ENCODE measurements around the gene PLAC8L1. TPM values are rescaled to one million over a fixed set of nuclear protein-coding genes. Genes with fewer than 3 reads are reported as not detected.

PLAC8L1 gene
- total RNA-seq, 1 donor from 2014 or later, result 0.71 TPM

DNA sequence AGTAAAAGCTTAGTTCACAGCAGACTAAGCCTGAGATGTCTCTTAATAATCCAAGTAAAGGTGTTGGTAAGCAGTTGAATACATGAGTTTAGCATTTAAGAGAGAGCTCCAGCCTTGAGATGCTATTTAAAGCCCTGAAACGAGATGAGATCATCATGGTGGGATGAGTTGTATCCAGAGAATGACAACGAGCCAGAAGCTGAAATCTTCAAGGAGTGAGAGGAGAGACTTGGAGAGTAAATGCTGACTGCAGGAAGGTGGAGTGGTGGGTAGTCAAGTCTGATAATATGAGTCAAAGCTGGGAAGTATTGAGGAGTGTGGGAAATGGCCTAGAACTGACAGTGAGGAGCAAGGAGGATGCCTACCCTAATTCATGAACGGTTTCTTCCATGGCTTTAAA, 53.7 kb downstream of the PLAC8L1 start:
- H3K27ac Mint-ChIP-seq, result no peak overlapping the region
- intact Hi-C loops (cut with micrococcal nuclease), result loop anchor here (1.0 to 10.0 kb wide), 3 partner anchors 354 to 1847 kb away; no protein-coding TSS in a partner anchor
- no peak for DNase-seq (ENCODE audit: low spot score)
- H3K36me3 Mint-ChIP-seq (ENCODE audit: low read depth), result no peaks in the 10 kb centered on the region
- H3K9me3 Mint-ChIP-seq, result no peaks in the 10 kb centered on the region
- H3K4me3 Mint-ChIP-seq (ENCODE audit: low read depth), result no peak overlapping the region
- H3K27me3 Mint-ChIP-seq (ENCODE audit: low read depth), result peaks cover 13% of the 10 kb centered on the region
- no peaks in the 10 kb centered on the region for H3K4me1 Mint-ChIP-seq (ENCODE audit: low read depth)

DNA sequence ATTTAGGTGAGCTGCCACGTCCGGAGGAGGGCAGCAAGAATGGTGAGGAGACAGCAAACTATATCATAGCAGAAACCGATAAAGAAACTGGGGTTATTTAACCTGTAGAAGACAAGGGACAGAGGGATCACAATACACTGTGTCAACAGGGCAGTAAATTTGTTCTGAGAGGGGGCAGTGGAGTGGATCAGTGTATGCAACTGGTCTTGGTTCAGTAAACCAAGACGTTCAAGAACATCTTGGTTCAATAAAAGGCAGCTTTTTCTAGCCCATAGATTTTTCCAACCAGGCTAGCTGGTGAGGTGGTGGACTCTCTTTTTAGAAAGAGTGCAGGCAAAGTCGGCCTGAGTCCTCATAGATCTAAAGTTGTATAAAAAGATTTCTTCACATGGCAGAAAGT, 55.3 kb downstream of the PLAC8L1 start:
- intact Hi-C loops (cut with micrococcal nuclease), result loop anchor here (5.0 to 10.0 kb wide), 2 partner anchors 368 to 1845 kb away; no protein-coding TSS in a partner anchor
- H3K4me3 Mint-ChIP-seq (ENCODE audit: low read depth), result no peak overlapping the region

DNA sequence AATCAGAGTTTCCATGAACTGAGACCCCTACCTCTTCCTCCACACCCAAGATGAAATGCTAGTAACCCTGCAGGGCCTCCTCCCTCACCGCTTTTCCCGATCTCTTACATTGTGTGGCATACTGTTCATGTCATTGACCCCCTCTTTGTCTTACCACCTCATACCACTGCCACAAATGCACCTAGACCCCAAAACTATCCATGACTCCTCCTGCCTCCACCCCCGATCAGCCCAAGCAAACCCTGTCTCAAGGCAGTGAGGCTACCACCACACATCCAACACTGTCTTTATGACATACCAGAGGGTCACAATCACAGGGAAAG, 55.7 kb downstream of the PLAC8L1 start:
- Mint-ChIP-seq H3K4me1 (ENCODE audit: low read depth) (no peaks in the 10 kb centered on the region), H3K4me3 (ENCODE audit: low read depth) (no peak overlapping the region), H3K36me3 (ENCODE audit: low read depth) (no peaks in the 10 kb centered on the region), H3K9me3 (no peaks in the 10 kb centered on the region), H3K27me3 (ENCODE audit: low read depth) (peaks cover 14% of the 10 kb centered on the region), H3K27ac (no peak overlapping the region)
- no peak for DNase-seq (ENCODE audit: low spot score)
- intact Hi-C loops (cut with micrococcal nuclease), result loop anchor here (5.0 to 10.0 kb wide), 3 partner anchors 215 to 1845 kb away; partner anchors contain the start of gene PRELID2

More for the DNA sequence above, 55.3 kb downstream of the PLAC8L1 start:
- Mint-ChIP-seq H3K4me1 (ENCODE audit: low read depth) (no peaks in the 10 kb centered on the region), H3K9me3 (no peaks in the 10 kb centered on the region), H3K27me3 (ENCODE audit: low read depth) (peaks cover 15% of the 10 kb centered on the region), H3K27ac (no peak overlapping the region), H3K36me3 (ENCODE audit: low read depth) (no peaks in the 10 kb centered on the region)
- no peak for DNase-seq (ENCODE audit: low spot score)

DNA sequence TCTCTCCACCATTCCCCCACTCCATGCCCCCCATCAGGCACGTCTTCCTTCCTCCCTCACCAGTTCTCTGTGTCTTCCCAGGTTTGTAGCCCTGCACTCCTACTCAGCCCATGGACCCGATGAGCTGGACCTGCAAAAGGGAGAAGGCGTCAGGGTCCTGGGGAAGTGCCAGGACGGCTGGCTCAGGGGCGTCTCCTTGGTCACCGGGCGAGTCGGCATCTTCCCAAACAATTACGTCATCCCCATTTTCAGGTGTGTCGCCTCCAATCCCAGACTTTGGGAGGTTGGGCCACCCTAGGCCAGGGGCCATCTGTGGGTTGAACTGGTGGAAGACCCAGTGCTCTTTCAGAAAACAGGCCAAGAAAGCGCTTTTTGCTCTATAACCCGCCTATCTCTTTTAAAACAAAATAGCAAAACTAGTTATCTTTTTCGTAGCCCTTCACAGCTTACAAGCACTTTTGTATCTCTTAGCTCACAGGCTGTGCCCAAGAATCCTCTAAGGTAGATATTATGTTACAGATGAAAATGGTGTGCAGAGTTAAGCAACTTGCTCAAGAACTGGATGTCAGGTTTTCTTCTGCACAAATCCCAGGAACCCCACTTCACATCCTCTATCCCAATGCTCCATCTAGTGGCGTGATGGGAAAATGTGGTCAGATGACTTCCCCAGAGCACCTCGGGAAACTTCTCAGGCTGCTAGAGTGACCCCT, 56.2 kb downstream of the PLAC8L1 start:
- H3K9me3 Mint-ChIP-seq, result no peaks in the 10 kb centered on the region
- peaks cover 10% of the 10 kb centered on the region for H3K27me3 Mint-ChIP-seq (ENCODE audit: low read depth)
- H3K4me1 Mint-ChIP-seq (ENCODE audit: low read depth), result no peaks in the 10 kb centered on the region
- no peak for DNase-seq (ENCODE audit: low spot score)
- intact Hi-C loops (cut with micrococcal nuclease), result loop anchor here (10.0 kb wide), 1 partner anchor 214 kb away; the partner anchor contains the start of gene PRELID2
- no peak overlapping the region for H3K4me3 Mint-ChIP-seq (ENCODE audit: low read depth)
- no peaks in the 10 kb centered on the region for H3K36me3 Mint-ChIP-seq (ENCODE audit: low read depth)
- no peak overlapping the region for H3K27ac Mint-ChIP-seq

DNA sequence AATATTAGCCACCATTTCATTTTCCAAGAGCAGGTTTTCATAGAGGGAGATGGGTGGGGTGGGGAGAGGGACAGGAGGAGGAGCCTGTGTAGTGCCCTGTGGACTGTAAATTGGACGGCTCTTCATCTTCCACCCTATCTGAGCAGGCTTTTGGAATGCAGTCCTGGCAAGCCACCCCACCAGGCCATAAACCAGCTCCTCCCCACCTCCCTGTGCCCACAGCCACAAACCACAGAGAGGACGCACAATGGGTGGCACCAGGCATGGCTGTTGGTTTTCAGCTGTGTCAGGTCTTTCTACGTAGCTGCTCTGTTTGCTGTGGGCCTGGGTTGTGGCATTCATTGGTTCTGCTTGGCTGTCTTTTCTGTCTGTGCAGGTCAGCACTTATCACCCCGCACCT, 58.0 kb downstream of the PLAC8L1 start:
- intact Hi-C loops (cut with micrococcal nuclease), result loop anchor here (10.0 kb wide), 1 partner anchor 213 kb away; the partner anchor contains the start of gene PRELID2
- Mint-ChIP-seq H3K4me1 (ENCODE audit: low read depth) (no peaks in the 10 kb centered on the region), H3K4me3 (ENCODE audit: low read depth) (no peak overlapping the region), H3K27me3 (ENCODE audit: low read depth) (peaks cover 10% of the 10 kb centered on the region), H3K27ac (no peak overlapping the region), H3K36me3 (ENCODE audit: low read depth) (no peaks in the 10 kb centered on the region), H3K9me3 (no peaks in the 10 kb centered on the region)
- no peak for DNase-seq (ENCODE audit: low spot score)

GRCh38 chr5:146043722-146044121, 61.7 kb downstream of the PLAC8L1 start:
- H3K27ac Mint-ChIP-seq, result no peak overlapping the region
- H3K4me3 Mint-ChIP-seq (ENCODE audit: low read depth), result no peak overlapping the region
- intact Hi-C loops (cut with micrococcal nuclease), result loop anchor here (10.0 kb wide), 1 partner anchor 209 kb away; the partner anchor contains the start of gene PRELID2
- H3K27me3 Mint-ChIP-seq (ENCODE audit: low read depth), result peaks cover 5% of the 10 kb centered on the region
- H3K4me1 Mint-ChIP-seq (ENCODE audit: low read depth), result no peaks in the 10 kb centered on the region
- no peak for DNase-seq (ENCODE audit: low spot score)
- H3K36me3 Mint-ChIP-seq (ENCODE audit: low read depth), result no peaks in the 10 kb centered on the region
- no peaks in the 10 kb centered on the region for H3K9me3 Mint-ChIP-seq

DNA sequence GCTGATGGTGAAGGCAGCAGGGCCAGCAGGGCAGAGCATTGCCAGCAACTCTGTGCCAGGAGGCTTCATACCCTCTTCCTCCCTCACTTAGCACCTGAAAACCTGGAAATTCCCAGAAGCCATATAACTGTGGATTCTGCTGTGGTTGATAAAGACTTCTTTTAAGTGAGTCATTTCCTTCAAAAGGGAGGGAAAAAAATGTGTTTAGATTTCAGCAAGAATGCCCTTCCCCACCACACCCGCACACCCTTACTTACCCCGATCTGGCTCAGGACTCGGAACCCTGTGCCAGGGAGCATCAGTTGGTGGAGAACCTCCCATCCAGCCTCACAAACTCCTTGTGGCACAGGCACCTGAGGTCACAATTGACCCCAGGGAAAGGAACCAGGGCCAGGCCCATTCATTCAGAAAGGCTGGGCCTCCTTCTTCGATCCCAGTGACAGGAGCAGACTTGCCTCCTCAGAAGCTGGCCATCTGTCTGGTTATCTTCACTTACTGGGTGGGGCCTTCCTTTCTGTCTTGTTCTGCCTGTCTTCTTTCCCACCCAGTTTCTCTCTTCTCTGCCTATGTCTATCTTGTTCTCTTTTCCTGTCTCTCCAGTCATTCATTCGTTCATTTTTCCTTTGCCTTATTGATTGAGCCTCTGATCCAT, 62.6 kb downstream of the PLAC8L1 start:
- Mint-ChIP-seq H3K27ac (no peak overlapping the region), H3K4me3 (ENCODE audit: low read depth) (no peak overlapping the region), H3K4me1 (ENCODE audit: low read depth) (no peaks in the 10 kb centered on the region), H3K27me3 (ENCODE audit: low read depth) (peaks cover 4% of the 10 kb centered on the region), H3K9me3 (no peaks in the 10 kb centered on the region), H3K36me3 (ENCODE audit: low read depth) (no peaks in the 10 kb centered on the region)
- intact Hi-C loops (cut with micrococcal nuclease), result loop anchor here (10.0 kb wide), 1 partner anchor 208 kb away; the partner anchor contains the start of gene PRELID2
- DNase-seq (ENCODE audit: low spot score), result no peak

GRCh38 chr5:146041180-146041789, 64.1 kb downstream of the PLAC8L1 start:
- H3K9me3 Mint-ChIP-seq, result no peaks in the 10 kb centered on the region
- peaks cover 9% of the 10 kb centered on the region for H3K27me3 Mint-ChIP-seq (ENCODE audit: low read depth)
- no peak overlapping the region for H3K4me3 Mint-ChIP-seq (ENCODE audit: low read depth)
- no peak for DNase-seq (ENCODE audit: low spot score)
- H3K4me1 Mint-ChIP-seq (ENCODE audit: low read depth), result no peaks in the 10 kb centered on the region
- no peaks in the 10 kb centered on the region for H3K36me3 Mint-ChIP-seq (ENCODE audit: low read depth)
- intact Hi-C loops (cut with micrococcal nuclease), result loop anchor here (10.0 kb wide), 1 partner anchor 206 kb away; the partner anchor contains the start of gene PRELID2
- H3K27ac Mint-ChIP-seq, result no peak overlapping the region

- Mint-ChIP-seq H3K4me3 (ENCODE audit: low read depth) (no peak overlapping the region), H3K36me3 (ENCODE audit: low read depth) (no peaks in the 10 kb centered on the region), H3K27ac (no peak overlapping the region), H3K27me3 (ENCODE audit: low read depth) (peaks cover 8% of the 10 kb centered on the region), H3K9me3 (no peaks in the 10 kb centered on the region), H3K4me1 (ENCODE audit: low read depth) (no peaks in the 10 kb centered on the region)
- intact Hi-C loops (cut with micrococcal nuclease), result loop anchor here (10.0 kb wide), 1 partner anchor 206 kb away; the partner anchor contains the start of gene PRELID2
- no peak for DNase-seq (ENCODE audit: low spot score)
These were observed 64.8 kb downstream of the PLAC8L1 start for GRCh38 chr5:146040527-146040926.

DNA sequence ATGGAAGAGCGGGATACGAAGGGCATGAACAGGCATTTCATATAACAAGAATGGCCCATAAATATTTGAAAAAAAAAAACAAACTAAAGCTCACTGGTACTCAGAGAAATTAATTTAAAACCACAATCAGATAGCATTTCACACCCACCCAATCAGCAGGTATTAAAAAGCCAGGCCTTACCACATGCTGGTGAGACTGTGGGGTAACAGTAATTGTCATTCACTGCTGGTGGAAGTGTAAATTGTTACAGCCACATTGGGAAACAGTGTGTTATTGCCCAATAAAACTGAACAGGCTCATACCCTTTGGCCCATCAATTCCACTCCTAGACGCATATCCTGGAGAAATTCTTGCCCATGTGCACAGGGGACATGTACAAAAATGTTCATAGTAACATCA, 66.0 kb downstream of the PLAC8L1 start:
- peaks cover 8% of the 10 kb centered on the region for H3K27me3 Mint-ChIP-seq (ENCODE audit: low read depth)
- no peak overlapping the region for H3K4me3 Mint-ChIP-seq (ENCODE audit: low read depth)
- intact Hi-C loops (cut with micrococcal nuclease), result no loop called here
- H3K27ac Mint-ChIP-seq, result no peak overlapping the region
- no peaks in the 10 kb centered on the region for H3K4me1 Mint-ChIP-seq (ENCODE audit: low read depth)
- H3K36me3 Mint-ChIP-seq (ENCODE audit: low read depth), result no peaks in the 10 kb centered on the region
- DNase-seq (ENCODE audit: low spot score), result no peak
- no peaks in the 10 kb centered on the region for H3K9me3 Mint-ChIP-seq

GRCh38 chr5:146034605-146035004, 70.8 kb downstream of the PLAC8L1 start:
- intact Hi-C loops (cut with micrococcal nuclease), result no loop called here
- Mint-ChIP-seq H3K27me3 (ENCODE audit: low read depth) (peaks cover 6% of the 10 kb centered on the region), H3K4me3 (ENCODE audit: low read depth) (no peak overlapping the region), H3K27ac (no peak overlapping the region), H3K36me3 (ENCODE audit: low read depth) (no peaks in the 10 kb centered on the region), H3K4me1 (ENCODE audit: low read depth) (no peaks in the 10 kb centered on the region), H3K9me3 (no peaks in the 10 kb centered on the region)
- no peak for DNase-seq (ENCODE audit: low spot score)

Data from activated T-helper 2 cell treated with anti-CD3 and anti-CD28 coated beads, Interferon-gamma antibody, Interleukin-2, Interleukin-4, amounts not matched to agents 10 μg/mL and 5 μg/mL and 100 μg/mL, durations not matched to agents 14 hours and 24 hours and 36 hours (primary cell).